Measurements from ENCODE around the gene MALAT1.

MALAT1 gene

DNA sequence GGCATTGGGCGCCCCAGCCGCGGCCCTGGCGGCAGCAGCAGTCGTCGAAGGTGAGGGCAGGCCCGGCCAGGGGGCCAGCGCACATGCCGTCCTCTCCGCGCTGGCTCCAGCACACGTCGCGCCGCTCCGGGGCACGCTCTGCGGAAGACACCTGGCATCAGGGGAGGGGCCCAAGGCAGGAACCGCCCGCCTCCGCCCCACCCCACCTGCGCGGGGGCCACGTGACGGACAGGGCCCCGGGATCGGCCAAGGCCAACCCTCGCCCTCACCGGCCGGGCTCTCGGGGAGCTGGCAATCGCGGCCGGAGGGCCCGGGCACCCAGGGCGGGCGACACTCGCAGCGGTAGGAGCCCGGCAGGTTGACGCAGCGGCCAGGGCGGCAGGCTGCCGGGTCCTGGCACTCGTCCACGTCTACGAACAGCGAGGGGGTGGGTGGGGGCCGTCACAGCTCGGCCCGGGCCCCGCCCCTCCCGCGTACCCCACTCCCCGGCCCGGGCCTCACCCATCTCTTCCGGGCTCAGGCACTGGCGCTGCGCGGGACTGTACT is 41.0 kb downstream of the MALAT1 start:
- no peak; the same call in 2 of the 3 replicates for ATAC-seq
- no peak for TF ChIP-seq PPARA (CRISPR knock-in tag; IDR thresholded peaks at IDR 0.05; ENCODE audit: borderline replicate concordance)
- no peak for TF ChIP-seq TCF4 (CRISPR knock-in tag; IDR thresholded peaks at IDR 0.05; ENCODE audit: borderline replicate concordance)
- TF ChIP-seq, protein P1, sequence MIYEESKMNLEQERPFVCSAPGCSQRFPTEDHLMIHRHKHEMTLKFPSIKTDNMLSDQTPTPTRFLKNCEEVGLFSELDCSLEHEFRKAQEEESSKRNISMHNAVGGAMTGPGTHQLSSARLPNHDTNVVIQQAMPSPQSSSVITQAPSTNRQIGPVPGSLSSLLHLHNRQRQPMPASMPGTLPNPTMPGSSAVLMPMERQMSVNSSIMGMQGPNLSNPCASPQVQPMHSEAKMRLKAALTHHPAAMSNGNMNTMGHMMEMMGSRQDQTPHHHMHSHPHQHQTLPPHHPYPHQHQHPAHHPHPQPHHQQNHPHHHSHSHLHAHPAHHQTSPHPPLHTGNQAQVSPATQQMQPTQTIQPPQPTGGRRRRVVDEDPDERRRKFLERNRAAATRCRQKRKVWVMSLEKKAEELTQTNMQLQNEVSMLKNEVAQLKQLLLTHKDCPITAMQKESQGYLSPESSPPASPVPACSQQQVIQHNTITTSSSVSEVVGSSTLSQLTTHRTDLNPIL (CRISPR knock-in tag; IDR thresholded peaks at IDR 0.05; ENCODE audit: low read depth), result no peak
- no peak for TF ChIP-seq ESRRG (CRISPR knock-in tag; IDR thresholded peaks at IDR 0.05)
- TF ChIP-seq, protein P2, sequence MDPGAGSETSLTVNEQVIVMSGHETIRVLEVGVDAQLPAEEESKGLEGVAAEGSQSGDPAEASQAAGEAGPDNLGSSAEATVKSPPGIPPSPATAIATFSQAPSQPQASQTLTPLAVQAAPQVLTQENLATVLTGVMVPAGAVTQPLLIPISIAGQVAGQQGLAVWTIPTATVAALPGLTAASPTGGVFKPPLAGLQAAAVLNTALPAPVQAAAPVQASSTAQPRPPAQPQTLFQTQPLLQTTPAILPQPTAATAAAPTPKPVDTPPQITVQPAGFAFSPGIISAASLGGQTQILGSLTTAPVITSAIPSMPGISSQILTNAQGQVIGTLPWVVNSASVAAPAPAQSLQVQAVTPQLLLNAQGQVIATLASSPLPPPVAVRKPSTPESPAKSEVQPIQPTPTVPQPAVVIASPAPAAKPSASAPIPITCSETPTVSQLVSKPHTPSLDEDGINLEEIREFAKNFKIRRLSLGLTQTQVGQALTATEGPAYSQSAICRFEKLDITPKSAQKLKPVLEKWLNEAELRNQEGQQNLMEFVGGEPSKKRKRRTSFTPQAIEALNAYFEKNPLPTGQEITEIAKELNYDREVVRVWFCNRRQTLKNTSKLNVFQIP (CRISPR knock-in tag; IDR thresholded peaks at IDR 0.05; ENCODE audit: borderline replicate concordance, low read depth), result no peak
- peak; percentile 95 for TF ChIP-seq ZFP3 (CRISPR knock-in tag; IDR thresholded peaks at IDR 0.05)

DNA sequence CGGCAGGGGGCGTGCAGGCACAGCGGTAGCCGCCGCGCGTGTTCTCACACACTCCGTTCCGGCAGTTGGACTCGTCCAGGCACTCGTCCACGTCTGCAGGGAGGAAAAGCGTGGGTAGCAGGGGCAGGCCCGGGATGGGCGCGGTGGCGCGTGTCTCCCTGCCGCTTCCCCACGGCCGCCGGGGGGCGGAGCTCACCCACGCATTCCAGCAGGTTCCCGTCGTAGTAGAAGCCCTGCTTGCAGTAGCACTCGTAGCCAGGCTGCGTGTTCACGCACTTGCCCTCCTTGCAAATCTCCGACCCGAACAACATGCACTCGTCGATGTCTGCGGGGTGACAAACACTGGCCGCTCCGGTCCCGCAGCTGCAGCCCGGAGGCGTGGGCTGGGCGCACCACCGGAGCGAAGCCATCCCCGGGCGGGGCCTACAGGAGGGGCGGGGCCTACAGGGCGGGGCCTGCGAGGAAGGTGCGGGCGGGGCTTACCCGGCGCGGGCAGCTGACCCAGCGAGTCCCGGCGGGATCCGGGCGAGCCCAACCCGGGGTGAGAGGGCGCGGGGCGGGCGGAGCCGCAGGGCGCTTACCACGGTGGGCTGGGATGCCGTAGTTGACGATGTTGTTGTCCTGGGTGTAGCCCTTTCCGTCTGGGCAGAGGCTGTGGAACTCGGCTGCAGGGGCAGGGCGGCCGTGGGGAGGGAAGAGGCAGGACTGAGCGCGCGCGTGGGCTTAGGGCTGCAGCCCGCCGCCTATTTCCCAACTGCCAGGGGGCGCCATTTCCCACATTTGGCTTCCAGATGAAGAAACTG is 41.6 kb downstream of the MALAT1 start:
- no peak for TF ChIP-seq ZNF70 (CRISPR knock-in tag; IDR thresholded peaks at IDR 0.05)
- ATAC-seq, result peak; percentile 89

DNA sequence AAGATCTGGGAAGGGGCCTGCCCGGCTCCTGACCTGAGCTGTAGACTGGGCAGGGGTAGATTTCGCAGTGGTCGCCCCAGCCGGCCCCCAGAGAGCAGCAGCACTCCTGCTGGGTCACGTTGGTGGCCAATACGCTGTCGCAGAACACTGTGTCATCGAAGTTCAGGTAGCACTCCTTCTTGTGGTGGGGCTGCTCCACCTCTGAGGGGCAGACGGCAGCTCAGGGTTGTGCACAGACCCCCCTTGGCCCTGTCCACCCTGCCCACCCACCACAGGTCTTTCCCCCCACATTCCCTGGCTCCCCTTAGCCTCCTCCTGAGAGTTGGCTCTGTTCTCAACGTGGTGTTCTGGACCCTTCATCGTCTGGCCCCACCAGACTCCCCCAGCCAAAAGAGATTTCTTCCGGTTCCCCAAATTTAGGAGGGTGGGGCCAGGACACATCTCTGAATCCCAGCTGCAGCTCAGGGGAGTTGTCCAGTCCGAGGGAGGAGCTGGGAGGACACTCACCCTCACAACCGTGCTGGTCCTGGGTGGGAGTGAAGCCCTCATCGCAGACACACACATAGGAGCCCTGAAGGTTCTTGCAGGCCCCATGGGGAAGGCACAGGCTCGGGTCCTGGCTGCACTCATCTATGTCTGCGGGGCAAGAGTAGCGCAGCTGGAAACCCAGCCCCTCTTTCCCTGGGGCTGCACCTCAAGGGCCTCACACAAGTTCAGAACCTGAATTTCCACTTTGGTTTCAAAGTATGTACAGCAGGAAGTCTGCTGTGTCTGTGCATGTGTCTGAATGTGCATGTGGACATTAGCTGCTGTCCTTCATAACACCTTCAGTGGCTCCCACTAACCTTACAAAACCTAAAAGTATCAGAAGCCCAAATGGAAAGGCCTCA is 42.5 kb downstream of the MALAT1 start:
- TF ChIP-seq ZNF70 (CRISPR knock-in tag; IDR thresholded peaks at IDR 0.05) (no peak), OSR1 (CRISPR knock-in tag; IDR thresholded peaks at IDR 0.05) (no peak), ZNF8 (CRISPR knock-in tag; IDR thresholded peaks at IDR 0.05) (no peak), ESRRG (CRISPR knock-in tag; IDR thresholded peaks at IDR 0.05) (no peak), TCF4 (CRISPR knock-in tag; IDR thresholded peaks at IDR 0.05; ENCODE audit: borderline replicate concordance) (no peak), SNAI2 (CRISPR knock-in tag; IDR thresholded peaks at IDR 0.05) (no peak)
- peak; percentile 0; the same call in 2 of the 3 replicates for ATAC-seq

DNA sequence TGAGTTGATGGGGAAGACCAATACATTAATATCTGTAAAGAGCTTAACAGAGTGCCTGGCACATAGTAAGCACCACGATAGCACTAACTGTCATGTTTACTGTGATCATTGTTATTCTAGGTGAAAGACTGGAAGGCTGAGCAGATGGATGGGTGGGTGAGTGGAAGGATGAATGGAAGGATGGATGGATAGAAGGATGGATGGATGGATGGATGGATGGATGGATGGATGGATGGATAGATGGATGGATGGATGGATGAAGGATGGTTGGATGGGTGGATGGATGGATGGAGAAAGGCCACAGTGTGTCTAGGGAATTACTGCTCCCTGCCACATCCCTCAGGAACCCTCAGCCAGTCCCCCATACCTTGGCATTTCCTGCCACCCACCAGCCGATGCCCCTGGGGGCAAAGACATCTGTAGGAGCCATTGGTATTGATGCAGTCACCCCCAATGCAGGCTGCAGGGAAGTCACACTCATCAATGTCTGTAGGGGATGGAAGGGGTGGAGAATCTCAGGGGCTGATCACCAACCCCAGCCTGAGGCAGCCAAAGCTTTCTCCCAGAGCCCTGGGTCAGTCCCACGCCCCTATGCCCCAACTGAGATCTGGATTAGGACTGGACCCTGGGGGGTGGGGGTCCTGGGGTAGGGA is 44.0 kb downstream of the MALAT1 start:
- no peak for TF ChIP-seq SNAI2 (CRISPR knock-in tag; IDR thresholded peaks at IDR 0.05)
- no peak for TF ChIP-seq GLIS3 (CRISPR knock-in tag; IDR thresholded peaks at IDR 0.05)
- TF ChIP-seq ZNF565 (CRISPR knock-in tag; conservative IDR thresholded peaks at IDR 0.05; ENCODE audit: low read depth), result no peak
- TF ChIP-seq, protein P3, sequence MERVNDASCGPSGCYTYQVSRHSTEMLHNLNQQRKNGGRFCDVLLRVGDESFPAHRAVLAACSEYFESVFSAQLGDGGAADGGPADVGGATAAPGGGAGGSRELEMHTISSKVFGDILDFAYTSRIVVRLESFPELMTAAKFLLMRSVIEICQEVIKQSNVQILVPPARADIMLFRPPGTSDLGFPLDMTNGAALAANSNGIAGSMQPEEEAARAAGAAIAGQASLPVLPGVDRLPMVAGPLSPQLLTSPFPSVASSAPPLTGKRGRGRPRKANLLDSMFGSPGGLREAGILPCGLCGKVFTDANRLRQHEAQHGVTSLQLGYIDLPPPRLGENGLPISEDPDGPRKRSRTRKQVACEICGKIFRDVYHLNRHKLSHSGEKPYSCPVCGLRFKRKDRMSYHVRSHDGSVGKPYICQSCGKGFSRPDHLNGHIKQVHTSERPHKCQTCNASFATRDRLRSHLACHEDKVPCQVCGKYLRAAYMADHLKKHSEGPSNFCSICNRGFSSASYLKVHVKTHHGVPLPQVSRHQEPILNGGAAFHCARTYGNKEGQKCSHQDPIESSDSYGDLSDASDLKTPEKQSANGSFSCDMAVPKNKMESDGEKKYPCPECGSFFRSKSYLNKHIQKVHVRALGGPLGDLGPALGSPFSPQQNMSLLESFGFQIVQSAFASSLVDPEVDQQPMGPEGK (CRISPR knock-in tag; IDR thresholded peaks at IDR 0.05; ENCODE audit: borderline replicate concordance), result no peak
- TF ChIP-seq ARNTL (CRISPR knock-in tag; IDR thresholded peaks at IDR 0.05; ENCODE audit: borderline replicate concordance, low read depth), result no peak
- no peak for TF ChIP-seq ESRRG (CRISPR knock-in tag; IDR thresholded peaks at IDR 0.05)
- TF ChIP-seq PPARA (CRISPR knock-in tag; IDR thresholded peaks at IDR 0.05; ENCODE audit: borderline replicate concordance), result no peak
- TF ChIP-seq, protein P1 (CRISPR knock-in tag; IDR thresholded peaks at IDR 0.05; ENCODE audit: low read depth), result no peak
- TF ChIP-seq, protein P4, sequence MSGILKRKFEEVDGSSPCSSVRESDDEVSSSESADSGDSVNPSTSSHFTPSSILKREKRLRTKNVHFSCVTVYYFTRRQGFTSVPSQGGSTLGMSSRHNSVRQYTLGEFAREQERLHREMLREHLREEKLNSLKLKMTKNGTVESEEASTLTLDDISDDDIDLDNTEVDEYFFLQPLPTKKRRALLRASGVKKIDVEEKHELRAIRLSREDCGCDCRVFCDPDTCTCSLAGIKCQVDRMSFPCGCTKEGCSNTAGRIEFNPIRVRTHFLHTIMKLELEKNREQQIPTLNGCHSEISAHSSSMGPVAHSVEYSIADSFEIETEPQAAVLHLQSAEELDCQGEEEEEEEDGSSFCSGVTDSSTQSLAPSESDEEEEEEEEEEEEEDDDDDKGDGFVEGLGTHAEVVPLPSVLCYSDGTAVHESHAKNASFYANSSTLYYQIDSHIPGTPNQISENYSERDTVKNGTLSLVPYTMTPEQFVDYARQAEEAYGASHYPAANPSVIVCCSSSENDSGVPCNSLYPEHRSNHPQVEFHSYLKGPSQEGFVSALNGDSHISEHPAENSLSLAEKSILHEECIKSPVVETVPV (CRISPR knock-in tag; IDR thresholded peaks at IDR 0.05), result no peak
- TF ChIP-seq, protein P5, sequence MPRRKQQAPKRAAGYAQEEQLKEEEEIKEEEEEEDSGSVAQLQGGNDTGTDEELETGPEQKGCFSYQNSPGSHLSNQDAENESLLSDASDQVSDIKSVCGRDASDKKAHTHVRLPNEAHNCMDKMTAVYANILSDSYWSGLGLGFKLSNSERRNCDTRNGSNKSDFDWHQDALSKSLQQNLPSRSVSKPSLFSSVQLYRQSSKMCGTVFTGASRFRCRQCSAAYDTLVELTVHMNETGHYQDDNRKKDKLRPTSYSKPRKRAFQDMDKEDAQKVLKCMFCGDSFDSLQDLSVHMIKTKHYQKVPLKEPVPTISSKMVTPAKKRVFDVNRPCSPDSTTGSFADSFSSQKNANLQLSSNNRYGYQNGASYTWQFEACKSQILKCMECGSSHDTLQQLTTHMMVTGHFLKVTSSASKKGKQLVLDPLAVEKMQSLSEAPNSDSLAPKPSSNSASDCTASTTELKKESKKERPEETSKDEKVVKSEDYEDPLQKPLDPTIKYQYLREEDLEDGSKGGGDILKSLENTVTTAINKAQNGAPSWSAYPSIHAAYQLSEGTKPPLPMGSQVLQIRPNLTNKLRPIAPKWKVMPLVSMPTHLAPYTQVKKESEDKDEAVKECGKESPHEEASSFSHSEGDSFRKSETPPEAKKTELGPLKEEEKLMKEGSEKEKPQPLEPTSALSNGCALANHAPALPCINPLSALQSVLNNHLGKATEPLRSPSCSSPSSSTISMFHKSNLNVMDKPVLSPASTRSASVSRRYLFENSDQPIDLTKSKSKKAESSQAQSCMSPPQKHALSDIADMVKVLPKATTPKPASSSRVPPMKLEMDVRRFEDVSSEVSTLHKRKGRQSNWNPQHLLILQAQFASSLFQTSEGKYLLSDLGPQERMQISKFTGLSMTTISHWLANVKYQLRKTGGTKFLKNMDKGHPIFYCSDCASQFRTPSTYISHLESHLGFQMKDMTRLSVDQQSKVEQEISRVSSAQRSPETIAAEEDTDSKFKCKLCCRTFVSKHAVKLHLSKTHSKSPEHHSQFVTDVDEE (CRISPR knock-in tag; IDR thresholded peaks at IDR 0.05), result no peak
- TF ChIP-seq ZNF8 (CRISPR knock-in tag; IDR thresholded peaks at IDR 0.05), result no peak
- TF ChIP-seq ZFP3 (CRISPR knock-in tag; IDR thresholded peaks at IDR 0.05), result no peak
- TF ChIP-seq, protein P2 (CRISPR knock-in tag; IDR thresholded peaks at IDR 0.05; ENCODE audit: borderline replicate concordance, low read depth), result no peak
- ATAC-seq, result no peak

Data from SK-N-SH treated with all-trans-retinoic acid at 6 μM for 48 hours (cell line).